ENCODE results near the gene MEGF9. TPM values are rescaled to one million over a fixed set of nuclear protein-coding genes. Genes with fewer than 3 reads are reported as not detected.

The MEGF9 gene
- 10 to 100 TPM in 1 of 6 donors, 1 to 10 TPM in 5; 3.0 to 11.0 (median 5.0) TPM for total RNA-seq
- polyA plus RNA-seq = 1 to 10 TPM; 1.7 to 5.4 TPM

GRCh38 chr9:120714088-120714845 lies at the start of gene MEGF9:
MEGF9 (minus strand) TSS chr9:120714470; CDS start chr9:120714358, 112 bp downstream.
- Histone ChIP-seq H3K4me3 (peak within 1 kb of the TSS; percentile 58 to 91 (median 80)), H3K4me1 (peaks cover 5 to 23% (median 13%) of the 10 kb centered on the region in 3 donors), H3K27ac (peak within 1 kb of the TSS; percentile 47 to 89 (median 64)), H3K27me3 (no peaks in the 10 kb centered on the region), H3K9me3 (no peaks in the 10 kb centered on the region), H3K36me3 (no peaks in the 10 kb centered on the region)
- DNase-seq (peak; percentile 96 to 99 (median 98)), ATAC-seq (peak; percentile 86 to 94 (median 94)), FAIRE-seq (no peak)
- TF ChIP-seq, protein P1, sequence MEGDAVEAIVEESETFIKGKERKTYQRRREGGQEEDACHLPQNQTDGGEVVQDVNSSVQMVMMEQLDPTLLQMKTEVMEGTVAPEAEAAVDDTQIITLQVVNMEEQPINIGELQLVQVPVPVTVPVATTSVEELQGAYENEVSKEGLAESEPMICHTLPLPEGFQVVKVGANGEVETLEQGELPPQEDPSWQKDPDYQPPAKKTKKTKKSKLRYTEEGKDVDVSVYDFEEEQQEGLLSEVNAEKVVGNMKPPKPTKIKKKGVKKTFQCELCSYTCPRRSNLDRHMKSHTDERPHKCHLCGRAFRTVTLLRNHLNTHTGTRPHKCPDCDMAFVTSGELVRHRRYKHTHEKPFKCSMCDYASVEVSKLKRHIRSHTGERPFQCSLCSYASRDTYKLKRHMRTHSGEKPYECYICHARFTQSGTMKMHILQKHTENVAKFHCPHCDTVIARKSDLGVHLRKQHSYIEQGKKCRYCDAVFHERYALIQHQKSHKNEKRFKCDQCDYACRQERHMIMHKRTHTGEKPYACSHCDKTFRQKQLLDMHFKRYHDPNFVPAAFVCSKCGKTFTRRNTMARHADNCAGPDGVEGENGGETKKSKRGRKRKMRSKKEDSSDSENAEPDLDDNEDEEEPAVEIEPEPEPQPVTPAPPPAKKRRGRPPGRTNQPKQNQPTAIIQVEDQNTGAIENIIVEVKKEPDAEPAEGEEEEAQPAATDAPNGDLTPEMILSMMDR (IDR thresholded peaks at IDR 0.05) = no peak
- intact Hi-C loops (cut with DNase I) = no loop called here
- WGBS, 2 donors = 0% methylated on average over 62 to 102 of the region's 102 CpGs

DNA sequence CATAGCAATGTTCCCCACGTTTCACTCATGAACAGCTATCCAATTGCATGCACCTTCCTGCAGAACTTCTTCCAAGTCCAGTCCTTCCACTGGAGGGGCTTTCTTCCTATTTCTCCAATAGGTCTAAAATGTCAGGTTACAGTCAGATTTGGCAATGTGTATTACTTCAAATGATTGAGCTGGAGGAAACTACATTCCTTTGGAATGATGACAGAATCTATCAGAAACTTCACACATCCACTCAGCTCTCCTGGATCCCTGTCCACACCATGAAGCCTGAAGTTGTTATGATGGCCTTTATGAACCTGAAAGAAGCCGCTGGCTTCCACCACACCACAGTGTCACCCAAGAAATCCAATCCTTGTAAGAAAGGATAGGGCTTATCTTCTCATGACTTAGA lies 46.7 kb upstream of the MEGF9 start:
- no peaks in the 10 kb centered on the region for H3K9me3 ChIP-seq
- no peak for DNase-seq
- 74 to 79% methylated on average over 2 of the region's 2 CpGs for WGBS, 2 donors
- ATAC-seq = no peak
- peaks cover 0 to 7% (median 7%) of the 10 kb centered on the region in 3 donors for H3K36me3 ChIP-seq
- TF ChIP-seq, protein P1 (IDR thresholded peaks at IDR 0.05) = no peak
- no peak overlapping the region for H3K4me3 ChIP-seq
- no peaks in the 10 kb centered on the region for H3K4me1 ChIP-seq
- H3K27me3 ChIP-seq = no peaks in the 10 kb centered on the region
- H3K27ac ChIP-seq = no peak overlapping the region
- intact Hi-C loops (cut with DNase I) = no loop called here
- FAIRE-seq = no peak

- Histone ChIP-seq H3K27ac (no peak overlapping the region), H3K4me3 (no peak overlapping the region), H3K36me3 (peaks cover 0 to 7% (median 0%) of the 10 kb centered on the region in 3 donors), H3K27me3 (no peaks in the 10 kb centered on the region), H3K4me1 (no peaks in the 10 kb centered on the region), H3K9me3 (no peaks in the 10 kb centered on the region)
- DNase-seq (no peak), ATAC-seq (no peak), FAIRE-seq (no peak)
- TF ChIP-seq, protein P1 (IDR thresholded peaks at IDR 0.05) = no peak
- intact Hi-C loops (cut with DNase I) = loop anchor here in 1 of 3 donors (10.0 kb wide), 1 partner anchor 175 kb away; no protein-coding TSS in a partner anchor
- 92 to 95% methylated on average over 9 of the region's 9 CpGs for WGBS, 2 donors
Measured at GRCh38 chr9:120759755-120760400, 45.6 kb upstream of the MEGF9 start.

DNA sequence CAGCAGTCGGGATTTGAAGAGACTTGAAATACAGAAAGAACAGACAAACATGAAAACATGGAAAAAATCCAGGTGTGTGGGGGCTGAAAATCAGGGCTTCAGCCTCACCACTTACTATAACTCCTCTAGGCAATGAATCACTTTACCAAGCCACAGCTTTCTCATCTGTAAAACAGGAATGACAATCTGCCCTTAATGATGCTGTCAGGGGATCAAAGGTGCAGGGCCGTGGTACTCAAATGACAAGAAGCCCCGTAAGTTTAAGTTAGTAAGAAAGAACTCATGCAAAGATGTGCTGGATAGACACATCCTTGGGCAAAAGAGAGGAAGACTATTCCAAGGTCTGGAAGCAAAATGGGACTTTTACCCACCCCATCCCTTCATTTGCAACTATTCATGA lies 44.3 kb upstream of the MEGF9 start:
- WGBS, 2 donors = 84 to 88% methylated on average over 3 of the region's 3 CpGs
- H3K9me3 ChIP-seq = no peaks in the 10 kb centered on the region
- intact Hi-C loops (cut with DNase I) = loop anchor here in 1 of 3 donors (10.0 kb wide), 1 partner anchor 176 kb away; no protein-coding TSS in a partner anchor
- no peak for FAIRE-seq
- ATAC-seq = no peak
- TF ChIP-seq, protein P1 (IDR thresholded peaks at IDR 0.05) = no peak
- H3K27me3 ChIP-seq = no peaks in the 10 kb centered on the region
- no peaks in the 10 kb centered on the region for H3K4me1 ChIP-seq
- H3K27ac ChIP-seq = no peak overlapping the region
- no peak overlapping the region for H3K4me3 ChIP-seq
- peaks cover 0 to 3% (median 0%) of the 10 kb centered on the region in 3 donors for H3K36me3 ChIP-seq
- no peak for DNase-seq

All from pancreas (tissue), 10 donors.